GM19240 (cell line): ENCODE data around the gene ZSCAN5A.
"Not testable (repeated sequence)": the region's sequence is repeated elsewhere in the genome, so short reads cannot be mapped to it uniquely, and the experiment has no call there.

Experiments
- DNase-seq: peaks from one replicate; pipeline ENCODE4 v3.0.0; 2011; ENCODE audit warnings: low spot score; ENCODE audit not compliant: insufficient read length

ZSCAN5A gene

DNA sequence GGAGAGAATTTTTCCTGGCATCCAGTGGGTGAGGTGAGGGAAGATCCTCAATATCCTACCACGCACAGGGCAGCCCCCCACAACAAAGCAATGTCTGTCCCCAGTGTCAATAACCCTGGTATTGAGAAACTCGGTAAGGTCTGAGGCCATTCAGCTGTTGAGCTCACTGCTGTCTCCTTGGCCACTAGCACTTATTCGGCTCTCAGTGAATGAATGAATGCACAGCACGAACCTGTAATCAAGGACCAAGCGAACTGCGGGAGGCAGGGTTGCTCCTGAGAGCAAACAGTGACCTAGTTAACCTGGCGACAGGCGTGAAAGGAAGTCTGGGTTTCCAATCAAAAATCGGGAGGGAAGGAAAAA lies 640 bp downstream of the ZSCAN5A start:
- no peak for DNase-seq

- DNase-seq, result no peak
These were observed 1.6 kb downstream of the ZSCAN5A start for GRCh38 chr19:56312787-56313657.

GRCh38 chr19:56312342-56312741 lies 2.3 kb downstream of the ZSCAN5A start:
- DNase-seq, result no peak

DNA sequence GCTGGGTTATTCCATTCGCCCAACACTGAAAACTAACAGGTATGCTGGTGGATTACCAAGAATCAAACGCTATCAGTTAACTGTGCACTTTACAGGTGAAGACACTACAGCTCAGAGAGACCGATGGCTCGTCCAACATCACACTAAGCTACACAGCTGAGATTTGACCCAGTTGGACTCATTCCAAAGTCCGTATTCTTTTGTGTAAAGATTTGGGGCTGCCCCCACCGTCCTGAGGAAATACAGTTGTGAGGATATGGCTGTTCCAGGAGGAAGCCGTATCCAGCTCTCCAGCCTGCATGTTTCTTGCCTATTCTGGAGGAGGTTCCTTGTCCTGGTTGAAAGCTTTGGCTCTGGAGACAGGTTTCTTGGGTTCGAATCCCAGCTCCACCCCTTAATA lies 4.2 kb downstream of the ZSCAN5A start:
- DNase-seq, result no peak

DNA sequence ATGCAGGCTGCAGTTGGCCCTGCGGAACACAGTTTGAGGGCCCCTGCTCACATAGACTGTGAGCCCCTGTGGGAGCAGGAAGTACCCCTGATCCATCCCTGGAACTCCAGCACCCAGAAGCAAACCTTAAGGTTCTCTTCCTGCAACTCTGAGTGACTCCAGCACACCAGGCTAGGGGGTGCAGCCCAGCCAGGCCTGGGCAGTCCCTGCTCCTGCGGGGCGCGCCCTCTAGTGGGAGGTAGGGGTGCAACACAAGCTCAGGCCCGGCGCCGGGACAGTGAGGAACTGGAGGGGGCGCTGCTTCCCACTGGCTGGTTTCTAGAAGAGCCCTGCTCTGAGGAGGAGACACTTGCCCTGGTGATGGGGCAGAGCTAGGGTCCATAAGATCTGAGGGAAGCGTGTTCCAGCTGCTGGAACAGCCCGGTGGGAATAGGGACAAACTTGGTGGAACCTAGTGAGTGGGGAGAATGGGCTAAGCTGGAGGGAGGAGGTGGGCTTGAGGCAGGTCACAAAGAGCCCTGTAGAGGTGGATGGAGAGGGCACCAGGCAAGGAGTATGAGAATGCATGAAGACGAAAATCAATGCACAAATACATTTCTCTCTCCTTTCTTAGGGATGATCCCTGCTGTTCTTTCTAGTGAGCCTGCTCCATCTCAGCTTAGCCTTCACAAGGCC lies 5.0 kb downstream of the ZSCAN5A start:
- DNase-seq, result no peak

DNA sequence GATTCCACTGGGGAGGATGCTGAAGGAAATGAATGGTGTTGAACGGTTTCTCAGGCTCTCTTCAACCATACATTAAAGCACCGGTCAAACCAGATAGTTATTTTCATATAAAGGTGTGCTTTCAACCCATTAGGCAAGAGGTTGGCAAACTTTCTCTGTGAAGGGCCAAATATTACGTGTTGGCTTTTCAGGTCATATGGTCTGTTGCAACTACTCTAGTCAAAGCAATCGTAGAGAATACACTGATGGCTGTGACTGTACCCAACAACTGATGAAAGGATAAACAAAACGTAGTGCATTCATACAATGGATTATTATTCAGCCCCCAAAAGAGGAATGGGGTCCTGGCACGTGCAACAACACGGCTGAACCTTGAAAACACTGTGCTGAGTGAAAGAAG lies 5.8 kb downstream of the ZSCAN5A start:
- no peak for DNase-seq

DNA sequence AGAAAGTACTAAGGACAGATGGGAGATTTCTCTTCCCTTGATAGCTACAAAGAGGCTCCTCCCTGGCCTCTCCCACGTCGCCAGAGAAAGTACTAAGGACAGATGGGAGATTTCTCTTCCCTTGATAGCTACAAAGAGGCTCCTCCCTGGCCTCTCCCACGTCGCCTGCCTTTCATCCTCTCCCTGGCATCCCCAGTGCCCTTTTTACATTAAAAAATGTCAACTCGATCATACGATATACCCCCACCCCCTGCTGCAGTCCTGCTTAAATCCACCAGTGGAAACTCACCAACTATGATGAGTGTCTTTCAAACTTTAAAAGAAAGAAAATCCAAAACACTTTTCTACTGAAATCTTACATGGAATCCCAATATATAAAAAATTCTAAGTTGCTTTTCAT lies 7.6 kb downstream of the ZSCAN5A start:
- DNase-seq, result not testable (repeated sequence)

DNA sequence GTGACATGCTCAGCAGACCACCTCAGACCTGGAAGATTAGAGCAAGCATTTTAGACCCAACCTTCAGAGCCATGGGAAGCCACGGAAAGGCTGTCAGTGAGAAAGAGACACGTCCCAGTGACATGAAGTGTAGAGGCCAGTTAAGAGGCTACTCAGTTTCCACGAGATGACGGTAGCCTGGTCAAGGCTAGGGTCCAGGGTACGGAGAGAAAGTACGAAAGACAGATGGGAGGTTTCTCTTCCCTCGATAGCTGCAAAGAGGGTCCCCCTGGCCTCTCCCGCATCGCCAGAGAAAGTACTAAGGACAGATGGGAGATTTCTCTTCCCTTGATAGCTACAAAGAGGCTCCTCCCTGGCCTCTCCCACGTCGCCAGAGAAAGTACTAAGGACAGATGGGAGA lies 8.6 kb downstream of the ZSCAN5A start:
- no peak for DNase-seq

- DNase-seq, result no peak
These were observed 10.4 kb downstream of the ZSCAN5A start for GRCh38 chr19:56304243-56304642.

GRCh38 chr19:56301886-56302620 lies 12.6 kb downstream of the ZSCAN5A start:
- no peak for DNase-seq

DNA sequence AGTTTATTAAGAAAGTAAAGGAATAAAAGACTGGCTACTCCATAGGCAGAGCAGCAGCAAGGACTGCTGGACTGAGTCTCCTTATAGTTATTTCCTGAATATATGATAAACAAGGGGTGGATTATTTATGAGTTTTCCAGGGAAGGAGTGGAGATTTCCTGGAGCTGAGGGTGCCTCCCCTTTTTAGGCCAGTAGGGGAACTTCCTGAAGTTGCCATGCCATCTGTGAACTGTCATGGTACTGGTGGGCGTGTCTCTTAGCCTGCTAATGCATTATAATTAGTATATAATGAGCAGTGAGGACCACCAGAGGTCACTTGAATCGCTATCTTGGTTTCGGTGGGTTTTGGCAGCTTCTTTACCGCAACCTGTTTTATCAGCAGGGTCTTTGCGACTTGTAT lies 13.5 kb downstream of the ZSCAN5A start:
- no peak for DNase-seq

DNA sequence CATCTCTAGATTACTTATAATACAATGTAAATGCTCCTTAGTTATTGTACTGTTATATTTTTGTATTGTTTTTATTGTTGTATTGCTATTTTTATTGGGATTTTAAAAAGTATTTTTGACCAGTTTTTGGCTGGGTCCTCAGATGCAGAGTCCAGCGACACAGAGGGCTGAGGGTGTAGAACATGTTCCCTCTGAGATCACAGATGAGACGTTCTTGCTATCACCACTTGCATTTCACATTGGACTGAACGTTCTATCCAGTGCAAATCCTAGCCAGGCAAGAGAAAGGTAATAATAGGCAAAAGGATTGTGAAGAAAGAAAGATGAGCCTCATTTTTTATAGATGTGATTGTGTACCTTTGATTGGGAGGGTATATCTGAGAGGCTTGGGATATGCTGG lies 15.0 kb downstream of the ZSCAN5A start:
- no peak for DNase-seq

DNA sequence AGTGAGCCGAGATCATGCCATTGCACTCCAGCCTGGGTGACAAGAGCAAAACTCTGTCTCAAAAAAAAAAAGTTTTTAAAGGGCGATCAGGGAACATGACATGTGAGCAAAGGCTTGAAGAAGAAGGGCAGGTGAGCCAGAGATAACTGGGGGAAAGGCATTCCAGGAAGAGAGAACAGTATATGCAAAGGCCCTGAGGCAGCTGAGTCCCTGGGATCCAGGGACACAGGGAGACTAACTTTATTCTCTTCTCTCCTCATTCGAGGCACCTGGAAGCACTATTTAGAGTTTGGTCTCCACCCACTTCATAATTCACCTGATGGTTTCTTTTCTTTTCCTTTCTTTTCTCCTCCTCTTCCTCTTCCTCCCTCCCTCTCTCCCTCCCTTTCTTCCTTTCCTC lies 17.6 kb downstream of the ZSCAN5A start:
- DNase-seq, result no peak

DNA sequence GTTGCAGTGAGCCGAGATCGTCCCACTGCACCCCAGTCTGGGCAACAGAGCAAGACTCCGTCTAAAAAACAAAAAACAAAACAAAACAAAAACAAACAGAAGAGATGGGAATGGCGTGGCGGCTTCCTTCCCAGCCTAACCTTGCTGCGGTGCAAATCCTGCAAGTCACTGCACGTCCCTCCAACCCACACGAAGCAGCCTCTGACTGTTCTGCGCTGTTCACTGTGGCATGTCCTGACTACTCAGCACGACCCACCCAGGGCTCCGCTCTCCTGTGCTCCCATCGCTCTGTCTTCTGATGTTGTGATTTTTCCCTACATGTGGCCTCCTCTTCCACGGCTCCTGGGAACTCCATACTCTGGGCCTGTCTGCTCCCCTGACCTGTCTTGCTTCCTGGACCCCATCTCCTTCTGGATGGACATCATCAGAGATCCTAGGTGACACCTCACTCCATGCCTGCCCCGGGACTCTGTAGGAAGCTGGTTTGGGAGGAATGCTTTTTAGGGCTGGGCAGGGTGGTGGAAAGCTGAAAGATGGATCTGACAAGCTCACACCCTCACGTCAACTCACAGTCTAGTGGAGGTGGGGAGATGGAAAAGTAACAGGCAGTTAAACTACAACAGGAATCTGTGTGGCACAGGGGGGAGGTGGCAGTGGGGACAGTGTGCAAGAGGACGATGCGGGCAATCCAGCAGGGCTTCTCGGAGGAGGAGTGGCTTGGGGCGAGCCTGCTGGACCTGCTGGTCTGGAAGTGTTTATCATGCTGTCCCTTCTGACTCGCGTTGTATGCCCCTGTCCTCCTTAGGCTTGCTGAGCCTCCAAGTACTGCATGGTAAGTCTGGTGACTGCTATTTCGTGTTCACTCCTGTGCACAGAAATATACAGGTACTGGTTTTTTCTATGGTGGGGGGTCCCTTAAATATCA lies 18.8 kb downstream of the ZSCAN5A start:
- no peak for DNase-seq

GRCh38 chr19:56294549-56294948 lies 20.1 kb downstream of the ZSCAN5A start:
- DNase-seq, result no peak

DNA sequence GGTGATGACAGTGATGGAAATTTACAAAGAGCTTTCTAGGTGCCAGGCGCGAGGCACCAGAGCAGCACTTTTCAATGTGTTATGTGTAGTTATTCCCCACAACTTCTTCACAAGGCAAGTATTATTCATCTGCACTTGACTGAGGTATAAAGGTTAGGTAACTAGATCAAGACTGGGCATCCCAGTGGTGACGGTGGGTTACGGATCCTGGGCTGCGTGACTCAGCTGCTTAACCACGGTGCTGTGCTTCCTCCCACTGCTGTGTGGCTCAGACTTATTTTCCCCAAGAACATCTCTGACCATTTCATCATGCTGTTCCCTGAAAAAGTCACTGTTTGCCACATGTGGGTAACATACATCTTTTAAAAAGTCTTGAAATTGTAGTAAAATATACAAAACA lies 22.8 kb downstream of the ZSCAN5A start:
- DNase-seq, result no peak

GRCh38 chr19:56290104-56290503 lies 24.5 kb downstream of the ZSCAN5A start:
- no peak for DNase-seq

- no peak for DNase-seq
These were observed 29.9 kb downstream of the ZSCAN5A start for GRCh38 chr19:56284746-56285145.

DNA sequence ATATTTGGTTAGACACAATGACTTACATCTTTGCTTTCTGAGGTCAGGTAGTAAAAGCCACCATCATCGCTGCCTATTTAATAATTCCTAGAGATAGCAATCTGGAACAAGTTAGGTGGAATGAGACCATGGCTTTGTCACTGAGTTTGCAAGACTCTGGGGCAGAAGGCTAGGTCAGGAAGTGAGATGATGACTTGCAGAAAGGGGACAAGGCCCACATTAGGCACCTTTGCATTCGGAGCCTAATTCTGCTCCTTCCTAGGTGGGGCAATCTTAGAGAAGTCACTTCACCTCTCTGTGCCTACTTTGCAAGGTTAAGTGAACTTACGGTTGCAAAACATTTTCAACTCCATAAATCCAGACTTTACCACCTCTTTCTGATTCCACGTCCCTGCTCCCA lies 31.8 kb downstream of the ZSCAN5A start:
- DNase-seq, result no peak

DNA sequence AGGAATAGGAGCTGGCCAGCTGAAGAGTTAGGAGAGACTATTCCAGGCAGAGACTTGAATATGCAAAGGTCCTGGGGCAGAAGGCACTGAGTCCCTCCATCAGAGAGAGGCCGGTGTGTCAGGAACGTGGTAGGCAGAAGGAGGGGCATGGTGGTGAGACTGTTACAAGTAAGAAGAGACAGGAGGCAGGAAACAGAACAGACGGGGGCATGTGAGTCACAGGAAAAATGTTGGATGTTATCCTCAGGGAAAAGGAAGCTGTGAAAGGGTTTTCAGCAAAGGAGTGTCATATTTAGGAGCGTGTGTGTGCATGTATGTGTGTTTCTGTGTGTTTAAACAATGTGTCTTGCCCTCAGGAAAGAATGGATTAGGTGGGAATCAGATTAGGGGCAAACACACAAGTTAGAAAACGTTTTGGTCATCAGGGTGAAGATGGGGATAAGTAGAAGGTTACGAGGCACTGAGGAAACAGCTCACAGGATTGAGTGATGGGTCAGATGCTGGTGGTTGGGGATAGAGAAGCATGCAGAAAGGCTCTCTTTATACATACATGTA lies 41.0 kb downstream of the ZSCAN5A start:
- no peak for DNase-seq
